HepG2 (cell line): Measurements from ENCODE around the gene SETD1A. TPM values are rescaled to one million over a fixed set of nuclear protein-coding genes. Genes with fewer than 3 reads are reported as not detected.

Source experiments
- ARID5B ChIP-seq: IDR thresholded peaks from 2 replicates; pipeline ENCODE4 v1.4.0; 2020; ENCODE audit warnings: mild to moderate bottlenecking, missing genetic modification reagents
- GATAD1 ChIP-seq: IDR thresholded peaks from 2 replicates; pipeline ENCODE4 v1.6.1; 2016; ENCODE audit warnings: missing genetic modification reagents, missing compliant biosample characterization
- HMGA1 ChIP-seq: sonication (generic); formaldehyde crosslinking; conservative IDR thresholded peaks from 2 replicates; pipeline ENCODE4 v1.4.0; 2020; ENCODE audit warnings: missing genetic modification reagents
- KLF16 ChIP-seq, 2 experiments: sonication (generic) in 1 of 2; formaldehyde crosslinking in 1 of 2; IDR thresholded peaks; 2 replicates each; pipeline versions ENCODE4 v1.6.1 to v1.8.0; 2016 to 2023; ENCODE audit warnings: missing genetic modification reagents in 2 of 2, missing compliant biosample characterization in 1 of 2
- RFXANK ChIP-seq: IDR thresholded peaks from 2 replicates; pipeline ENCODE4 v1.6.1; 2016
- USF2 ChIP-seq, 2 experiments: sonication (generic) in 1 of 2; formaldehyde crosslinking in 1 of 2; IDR thresholded peaks; 2 replicates each; pipeline versions ENCODE4 v1.5.1 to v1.6.1; 2011 to 2020; ENCODE audit warnings: borderline replicate concordance in 1 of 2, low read depth in 1 of 2, low read length in 1 of 2, mild to moderate bottlenecking in 1 of 2, missing genetic modification reagents in 1 of 2, moderate library complexity in 1 of 2
- YY1 ChIP-seq: IDR thresholded peaks from 2 replicates; pipeline ENCODE4 v1.6.1; 2011; ENCODE audit warnings: low read length, low read depth, moderate library complexity, mild to moderate bottlenecking; ENCODE audit not compliant: insufficient read depth, insufficient replicate concordance
- ZHX2 ChIP-seq, 2 experiments: sonication (generic) in 1 of 2; formaldehyde crosslinking in 1 of 2; IDR thresholded peaks; 2 replicates each; pipeline versions ENCODE4 v1.6.1 to v1.9.0; 2014 to 2022; ENCODE audit warnings: antibody characterized with exemption in 1 of 2, borderline replicate concordance in 1 of 2, inconsistent platforms in 1 of 2, low read depth in 1 of 2, missing genetic modification reagents in 1 of 2
- ZNF207 ChIP-seq: fragments of 450-650 bp; IDR thresholded peaks from 2 replicates; pipeline ENCODE4 v1.6.1; 2016; ENCODE audit warnings: antibody characterized with exemption, borderline replicate concordance
- ZNF224 ChIP-seq: sonication (generic); formaldehyde crosslinking; IDR thresholded peaks from 2 replicates; pipeline ENCODE4 v1.5.0; 2020; ENCODE audit warnings: mild to moderate bottlenecking, missing genetic modification reagents
- polyA plus RNA-seq, 8 experiments: library from polyadenylated mRNA; depleted of rRNA in 3 of 8; stranded (reverse) in 7 of 8; unstranded in 1 of 8; fragments of >200 nt; fragmentation: Illumina TruSeq in 4 of 8; extraction: Trizol in 4 of 8; gene quantifications; 2 replicates each; pipeline versions ENCODE4 v1.2.1 to v1.2.3, GENCODE V29; 2011 to 2016; ENCODE audit warnings: low read depth in 4 of 8, missing spikeins in 1 of 8, mixed read lengths in 1 of 8; ENCODE audit not compliant: insufficient read depth in 1 of 8
- total RNA-seq, 5 experiments: library from RNA; depleted of rRNA; stranded (reverse); fragments of >200 nt; fragmentation: Illumina TruSeq; extraction: Trizol; gene quantifications; 2 replicates each; pipeline ENCODE4 v1.2.3, GENCODE V29; 2016; ENCODE audit warnings: low read depth in 1 of 5
- TF ChIP-seq, protein P1 (sequence below): IDR thresholded peaks from 2 replicates; pipeline ENCODE4 v1.6.1; 2016; ENCODE audit warnings: control low read depth
- TF ChIP-seq, protein P2 (sequence below): sonication (generic); formaldehyde crosslinking; IDR thresholded peaks from 2 replicates; pipeline ENCODE4 v1.8.0; 2022; ENCODE audit warnings: missing genetic modification reagents, low read depth, mild to moderate bottlenecking, borderline replicate concordance

Gene SETD1A
- total and polyA plus RNA-seq, 2 of the 13 experiments (the other 11 are each of a cell fraction or from before 2014, with no cell fraction given) = 3.8 to 5.6 TPM

DNA sequence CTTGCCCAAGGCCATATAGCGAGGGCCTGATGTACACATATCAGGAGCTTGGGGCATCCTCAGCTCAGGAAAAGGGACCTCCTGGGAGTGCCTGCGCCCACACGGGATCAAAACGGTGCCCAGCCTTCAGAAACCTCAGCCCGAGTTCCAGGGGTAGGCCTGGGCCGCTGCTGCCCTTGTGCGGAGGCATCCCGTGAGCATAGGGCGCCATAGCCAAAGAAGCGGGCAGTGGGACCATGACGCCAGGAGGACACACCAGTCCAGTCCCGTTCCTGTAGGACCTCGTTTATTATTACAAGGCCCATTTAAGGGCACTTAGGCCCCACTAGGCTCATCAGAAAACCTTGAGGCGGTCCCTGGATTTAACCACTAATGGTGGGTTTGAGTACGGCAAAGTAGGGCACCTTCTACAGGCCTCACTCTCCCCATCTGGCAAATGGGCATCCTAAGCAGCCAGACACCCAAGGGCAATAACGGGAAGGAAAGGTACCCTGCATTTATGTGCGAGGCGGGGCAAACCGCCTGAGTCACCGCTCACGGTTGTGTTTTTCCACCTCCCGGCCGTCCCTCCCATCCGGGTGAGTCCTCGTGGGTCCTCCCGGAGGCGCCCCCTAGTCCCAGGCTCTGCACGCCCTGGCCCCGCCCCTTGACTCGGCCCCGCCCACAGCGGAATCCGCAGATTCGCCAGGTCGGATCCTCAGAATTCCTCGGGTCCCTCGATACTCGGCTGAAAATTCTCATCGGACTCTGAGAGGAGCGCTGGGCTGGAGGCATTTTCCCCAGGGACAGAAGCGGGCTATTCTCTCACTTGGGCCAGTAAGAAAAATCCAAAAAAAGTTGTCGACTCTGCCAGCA, 726 bp upstream of the SETD1A start (continued):
- TF ChIP-seq ZHX2 (IDR thresholded peaks at IDR 0.05; ENCODE audit: low read depth) (no peak), ZHX2 (CRISPR knock-in tag; IDR thresholded peaks at IDR 0.05; ENCODE audit: borderline replicate concordance) (peak; percentile 58; the same call in 1 of the 2 replicates), USF2 (IDR thresholded peaks at IDR 0.05; ENCODE audit: low read depth, low read length) (no peak), USF2 (CRISPR knock-in tag; IDR thresholded peaks at IDR 0.05; ENCODE audit: borderline replicate concordance) (no peak), GATAD1 (no peak), ZNF224 (CRISPR knock-in tag) (peak; percentile 68; the same call in 1 of the 2 replicates), KLF16 (CRISPR knock-in tag; IDR thresholded peaks at IDR 0.05) (no peak), ARID5B (CRISPR knock-in tag) (0 out of 2 replicates have a peak, but pooled peaks have one; percentile 29), YY1 (peak; percentile 58), HMGA1 (CRISPR knock-in tag) (no peak), ZNF207 (no peak), RFXANK (peak; percentile 12; the same call in 1 of the 2 replicates)
- TF ChIP-seq, protein P1, sequence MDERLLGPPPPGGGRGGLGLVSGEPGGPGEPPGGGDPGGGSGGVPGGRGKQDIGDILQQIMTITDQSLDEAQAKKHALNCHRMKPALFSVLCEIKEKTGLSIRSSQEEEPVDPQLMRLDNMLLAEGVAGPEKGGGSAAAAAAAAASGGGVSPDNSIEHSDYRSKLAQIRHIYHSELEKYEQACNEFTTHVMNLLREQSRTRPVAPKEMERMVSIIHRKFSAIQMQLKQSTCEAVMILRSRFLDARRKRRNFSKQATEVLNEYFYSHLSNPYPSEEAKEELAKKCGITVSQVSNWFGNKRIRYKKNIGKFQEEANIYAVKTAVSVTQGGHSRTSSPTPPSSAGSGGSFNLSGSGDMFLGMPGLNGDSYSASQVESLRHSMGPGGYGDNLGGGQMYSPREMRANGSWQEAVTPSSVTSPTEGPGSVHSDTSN = no peak
- TF ChIP-seq, protein P2, sequence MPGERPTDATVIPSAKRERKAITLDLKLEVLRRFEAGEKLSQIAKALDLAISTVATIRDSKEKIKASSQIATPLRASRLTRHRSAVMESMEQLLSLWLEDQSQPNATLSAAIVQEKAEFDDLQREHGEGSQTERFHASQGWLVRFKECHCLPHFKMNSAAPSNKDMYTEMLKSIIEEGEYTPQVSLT (CRISPR knock-in tag) = peak; percentile 93; the same call in 1 of the 2 replicates
